Peyer's patch (tissue), 4 donors: ENCODE data around the gene CALB2.

Source experiments
- POLR2A ChIP-seq, 2 donors: fragments of 450-650 bp; IDR thresholded peaks; one replicate each; pipeline ENCODE4 v1.5.1; 2017; ENCODE audit warnings: antibody characterized with exemption in 2 of 2, mild to moderate bottlenecking in 2 of 2, moderate library complexity in 2 of 2
- TF ChIP-seq, protein P1 (sequence below), 6 experiments: fragments of 450-650 bp in 4 of 6; fragments of 200-600 bp in 2 of 6; sonication (generic) in 1 of 6; IDR thresholded peaks; one replicate each; pipeline ENCODE4 v1.5.1; 2017 to 2019; ENCODE audit warnings: antibody characterized with exemption in 6 of 6, mild to moderate bottlenecking in 3 of 6, moderate library complexity in 1 of 6

DNA sequence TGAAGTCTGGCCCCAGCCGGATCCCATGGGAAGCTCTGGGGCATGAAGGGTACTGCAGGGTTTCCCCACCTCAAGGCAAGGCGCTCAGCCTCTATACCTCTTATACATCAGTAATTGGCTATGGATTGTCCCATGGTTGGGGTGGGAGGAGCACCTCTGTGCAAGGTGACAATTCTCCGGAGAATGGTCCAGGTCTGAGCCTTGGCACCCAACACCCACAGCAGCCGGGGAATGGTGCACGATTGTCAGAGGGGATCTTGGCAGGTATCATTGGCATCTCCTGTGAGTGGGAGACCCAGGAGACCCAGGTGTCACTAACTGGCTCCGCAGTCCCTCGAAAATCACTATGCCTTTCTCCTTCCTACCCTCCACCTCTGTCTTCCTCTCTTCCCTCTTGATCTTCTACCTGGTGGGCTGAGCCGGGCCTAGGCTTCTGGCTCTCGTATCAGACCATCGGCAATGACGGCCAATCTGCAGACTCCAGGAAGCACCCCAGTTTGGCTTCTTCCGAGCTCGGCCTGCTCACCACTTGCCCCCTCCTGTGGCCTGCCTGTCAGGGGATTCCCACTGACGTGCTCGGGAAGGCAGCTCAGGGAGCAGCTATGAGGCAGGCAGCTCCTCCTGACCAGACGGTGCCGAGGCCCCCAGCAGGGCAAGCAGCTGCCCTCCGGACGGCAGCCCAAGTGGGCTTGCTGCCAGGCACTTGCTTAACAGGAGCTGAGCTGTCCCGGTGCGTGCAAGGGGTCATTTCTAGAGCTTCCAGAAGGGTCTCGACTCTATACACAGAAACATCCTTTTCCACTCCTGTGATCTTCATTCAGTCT lies 10.0 kb upstream of the CALB2 start:
- TF ChIP-seq, protein P1, sequence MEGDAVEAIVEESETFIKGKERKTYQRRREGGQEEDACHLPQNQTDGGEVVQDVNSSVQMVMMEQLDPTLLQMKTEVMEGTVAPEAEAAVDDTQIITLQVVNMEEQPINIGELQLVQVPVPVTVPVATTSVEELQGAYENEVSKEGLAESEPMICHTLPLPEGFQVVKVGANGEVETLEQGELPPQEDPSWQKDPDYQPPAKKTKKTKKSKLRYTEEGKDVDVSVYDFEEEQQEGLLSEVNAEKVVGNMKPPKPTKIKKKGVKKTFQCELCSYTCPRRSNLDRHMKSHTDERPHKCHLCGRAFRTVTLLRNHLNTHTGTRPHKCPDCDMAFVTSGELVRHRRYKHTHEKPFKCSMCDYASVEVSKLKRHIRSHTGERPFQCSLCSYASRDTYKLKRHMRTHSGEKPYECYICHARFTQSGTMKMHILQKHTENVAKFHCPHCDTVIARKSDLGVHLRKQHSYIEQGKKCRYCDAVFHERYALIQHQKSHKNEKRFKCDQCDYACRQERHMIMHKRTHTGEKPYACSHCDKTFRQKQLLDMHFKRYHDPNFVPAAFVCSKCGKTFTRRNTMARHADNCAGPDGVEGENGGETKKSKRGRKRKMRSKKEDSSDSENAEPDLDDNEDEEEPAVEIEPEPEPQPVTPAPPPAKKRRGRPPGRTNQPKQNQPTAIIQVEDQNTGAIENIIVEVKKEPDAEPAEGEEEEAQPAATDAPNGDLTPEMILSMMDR (IDR thresholded peaks at IDR 0.05): no peak
- TF ChIP-seq POLR2A (IDR thresholded peaks at IDR 0.05): no peak
